GM21619 (cell line): Measurements from ENCODE around the gene KCNA4.
"Not testable (repeated sequence)": the region's sequence is repeated elsewhere in the genome, so short reads cannot be mapped to it uniquely, and the experiment has no call there.

ENCODE experiments used
- ATAC-seq: cut with Tn5 transposase; IDR thresholded peaks from one replicate; pipeline ENCODE4 v1.9.1; 2021; ENCODE audit not compliant: unreplicated experiment

KCNA4 gene

GRCh38 chr11:30000986-30001750, 15.7 kb downstream of the KCNA4 start:
- no peak for ATAC-seq

- ATAC-seq: peak; percentile 77
Observed at GRCh38 chr11:29996016-29996415, 20.8 kb downstream of the KCNA4 start.

DNA sequence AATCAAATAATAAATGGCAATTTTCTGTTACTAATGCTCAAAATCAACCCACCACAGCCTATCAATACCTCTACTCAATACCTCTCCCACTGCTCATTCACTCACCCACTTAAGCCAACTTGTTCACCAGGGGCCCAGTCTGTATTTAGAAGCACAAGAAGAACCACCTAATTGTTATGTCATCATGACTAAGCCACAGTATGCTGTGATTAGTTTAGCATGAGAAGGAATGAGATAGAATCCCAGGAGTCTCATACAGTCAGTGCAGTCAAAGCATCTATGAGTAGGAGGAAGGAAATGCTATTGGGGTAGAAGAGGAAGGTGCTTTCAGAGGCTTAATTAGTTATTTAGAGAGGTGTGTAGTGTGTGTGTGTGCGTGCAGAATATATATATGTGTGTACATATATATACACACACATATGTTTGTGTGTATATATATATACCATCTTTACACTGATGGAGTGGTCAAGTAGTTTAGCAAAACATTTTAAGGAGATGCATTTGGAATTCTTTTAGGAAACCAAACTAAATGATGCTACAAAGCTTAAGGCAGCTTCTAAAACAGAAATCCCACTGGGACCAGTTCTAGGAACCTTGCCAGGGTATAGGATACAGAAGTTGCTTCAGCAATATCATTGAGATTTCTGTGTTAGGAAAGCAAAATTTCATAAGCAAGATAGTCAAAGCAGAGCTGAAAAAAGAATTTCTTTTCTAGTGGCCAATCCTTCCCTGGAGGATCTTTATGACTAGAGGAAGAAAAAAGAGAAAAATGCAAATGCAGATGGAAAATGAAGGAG, 27.5 kb downstream of the KCNA4 start:
- no peak for ATAC-seq

- ATAC-seq: no peak
Observed at GRCh38 chr11:29985248-29985647, 31.6 kb downstream of the KCNA4 start.

DNA sequence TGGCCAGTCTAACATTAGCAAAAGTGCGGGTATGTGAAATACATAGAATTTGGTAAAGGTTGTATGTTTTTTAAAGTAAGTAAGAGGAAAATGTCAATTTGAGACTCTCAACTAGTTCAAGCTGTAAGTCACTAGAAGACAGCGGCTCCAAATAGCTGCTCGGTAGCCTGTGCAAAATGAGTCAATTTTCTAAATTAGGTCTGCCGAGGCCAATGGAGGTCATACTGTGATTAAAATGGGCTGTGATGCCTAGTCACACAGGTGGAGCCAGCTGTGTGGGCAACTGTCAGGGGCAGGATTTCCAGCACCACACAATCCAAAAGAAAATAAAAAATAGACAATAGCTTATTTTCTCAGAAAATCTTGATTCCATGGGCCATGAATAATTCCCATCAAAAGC, 32.3 kb downstream of the KCNA4 start:
- ATAC-seq: no peak

DNA sequence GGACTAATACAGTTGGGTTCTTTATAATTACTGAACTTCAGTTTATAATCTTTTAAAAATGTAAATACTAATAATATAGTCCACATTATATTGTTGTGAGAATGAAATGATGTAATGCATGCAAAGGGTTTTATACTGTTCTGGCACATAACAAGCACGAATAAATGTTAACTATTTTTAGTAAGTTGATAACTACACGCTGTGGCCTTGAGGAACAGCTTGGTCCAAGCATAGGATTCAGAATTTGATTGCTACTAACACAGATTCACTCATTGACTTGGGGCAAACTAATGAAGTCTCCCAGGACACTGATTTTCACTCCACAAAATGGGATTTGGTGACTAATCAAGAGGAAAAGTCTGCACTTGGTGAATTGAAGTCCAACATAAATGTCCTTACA, 38.3 kb downstream of the KCNA4 start:
- ATAC-seq: no peak

GRCh38 chr11:29975580-29975979, 41.2 kb downstream of the KCNA4 start:
- not testable (repeated sequence) for ATAC-seq

- ATAC-seq: no peak
Observed at GRCh38 chr11:29963796-29964195, 53.0 kb downstream of the KCNA4 start.

GRCh38 chr11:29963036-29963435, 53.8 kb downstream of the KCNA4 start:
- no peak for ATAC-seq

GRCh38 chr11:29962243-29962642, 54.6 kb downstream of the KCNA4 start:
- no peak for ATAC-seq
